HEK293 (cell line): ENCODE measurements around the gene GARIN5B.

Experiments used
- GLI2 ChIP-seq: fragments of 450-650 bp; formaldehyde crosslinking; IDR thresholded peaks from 2 replicates; pipeline ENCODE4; 2017; ENCODE audit warnings: missing biosample characterization, missing genetic modification characterization, low read depth, borderline replicate concordance
- GLI4 ChIP-seq: fragments of 450-650 bp; formaldehyde crosslinking; IDR thresholded peaks from 2 replicates; pipeline ENCODE4 v1.5.1; 2016; ENCODE audit warnings: missing biosample characterization, missing genetic modification characterization
- HOXD13 ChIP-seq: sonication (generic); formaldehyde crosslinking; IDR thresholded peaks from 2 replicates; pipeline ENCODE4 v1.8.0; 2022; ENCODE audit warnings: missing genetic modification reagents, borderline replicate concordance
- IKZF3 ChIP-seq: fragments of 450-650 bp; IDR thresholded peaks from 2 replicates; pipeline ENCODE4 v1.5.0; 2018; ENCODE audit warnings: missing biosample characterization, mild to moderate bottlenecking, missing genetic modification characterization, moderate library complexity
- KLF8 ChIP-seq: fragments of 450-650 bp; formaldehyde crosslinking; IDR thresholded peaks from 2 replicates; pipeline ENCODE4 v1.5.1; 2016; ENCODE audit warnings: missing biosample characterization, missing genetic modification characterization
- OVOL3 ChIP-seq: fragments of 450-650 bp; formaldehyde crosslinking; IDR thresholded peaks from 2 replicates; pipeline ENCODE4 v1.5.1; 2016; ENCODE audit warnings: missing biosample characterization, missing genetic modification characterization
- WT1 ChIP-seq: fragments of 450-650 bp; formaldehyde crosslinking; IDR thresholded peaks from 2 replicates; pipeline ENCODE4 v1.5.1; 2016; ENCODE audit warnings: missing biosample characterization, missing genetic modification characterization
- ZFP69B ChIP-seq: fragments of 450-650 bp; formaldehyde crosslinking; IDR thresholded peaks from 2 replicates; pipeline ENCODE4 v1.5.1; 2016; ENCODE audit warnings: missing biosample characterization, missing genetic modification characterization
- ZNF114 ChIP-seq: fragments of 450-650 bp; formaldehyde crosslinking; IDR thresholded peaks from 2 replicates; pipeline ENCODE4 v1.5.0; 2017; ENCODE audit warnings: missing biosample characterization, missing genetic modification characterization
- ZNF157 ChIP-seq: fragments of 450-650 bp; formaldehyde crosslinking; IDR thresholded peaks from 2 replicates; pipeline ENCODE4 v1.5.1; 2016; ENCODE audit warnings: missing biosample characterization, missing genetic modification characterization
- ZNF221 ChIP-seq: fragments of 450-650 bp; formaldehyde crosslinking; IDR thresholded peaks from 2 replicates; pipeline ENCODE4 v1.5.1; 2017; ENCODE audit warnings: missing biosample characterization, missing genetic modification characterization, borderline replicate concordance
- ZNF23 ChIP-seq: fragments of 450-650 bp; formaldehyde crosslinking; IDR thresholded peaks from 2 replicates; pipeline ENCODE4 v1.5.1; 2016; ENCODE audit warnings: missing biosample characterization, missing genetic modification characterization, borderline replicate concordance
- ZNF24 ChIP-seq: fragments of 450-650 bp; formaldehyde crosslinking; IDR thresholded peaks from 2 replicates; pipeline ENCODE4 v1.5.1; 2016; ENCODE audit warnings: missing biosample characterization, missing genetic modification characterization
- ZNF274 ChIP-seq, 2 experiments: fragments of 200-500 bp in 1 of 2; fragments of 450-650 bp in 1 of 2; sonication (Bioruptor generic) in 1 of 2; formaldehyde crosslinking in 1 of 2; IDR thresholded peaks; 2 replicates each; pipeline versions ENCODE4 v1.5.1 to v1.6.1; 2014 to 2016; ENCODE audit warnings: borderline replicate concordance in 1 of 2, inconsistent platforms in 1 of 2, low read length in 1 of 2, missing biosample characterization in 1 of 2, missing genetic modification characterization in 1 of 2
- ZNF311 ChIP-seq: fragments of 450-650 bp; formaldehyde crosslinking; IDR thresholded peaks from 2 replicates; pipeline ENCODE4 v1.5.1; 2017; ENCODE audit warnings: missing biosample characterization, missing genetic modification characterization, borderline replicate concordance
- ZNF350 ChIP-seq: fragments of 450-650 bp; formaldehyde crosslinking; IDR thresholded peaks from 2 replicates; pipeline ENCODE4 v1.5.0; 2017; ENCODE audit warnings: missing biosample characterization, mild to moderate bottlenecking, missing genetic modification characterization
- ZNF423 ChIP-seq: fragments of 450-650 bp; formaldehyde crosslinking; IDR thresholded peaks from 2 replicates; pipeline ENCODE4 v1.5.1; 2016; ENCODE audit warnings: missing biosample characterization, missing genetic modification characterization
- ZNF426 ChIP-seq: fragments of 450-650 bp; formaldehyde crosslinking; IDR thresholded peaks from 2 replicates; pipeline ENCODE4 v1.5.1; 2017; ENCODE audit warnings: missing biosample characterization, missing genetic modification characterization, mild to moderate bottlenecking, inconsistent platforms, moderate library complexity
- ZNF473 ChIP-seq: fragments of 450-650 bp; formaldehyde crosslinking; IDR thresholded peaks from 2 replicates; pipeline ENCODE4 v1.5.1; 2017; ENCODE audit warnings: missing biosample characterization, missing genetic modification characterization
- ZNF510 ChIP-seq: fragments of 450-650 bp; formaldehyde crosslinking; IDR thresholded peaks from 2 replicates; pipeline ENCODE4 v1.5.1; 2018; ENCODE audit warnings: mild to moderate bottlenecking, missing genetic modification characterization, missing biosample characterization; ENCODE audit not compliant: insufficient replicate concordance
- ZNF514 ChIP-seq: fragments of 450-650 bp; formaldehyde crosslinking; IDR thresholded peaks from 2 replicates; pipeline ENCODE4 v1.5.1; 2016; ENCODE audit warnings: missing biosample characterization, missing genetic modification characterization
- ZNF521 ChIP-seq: fragments of 450-650 bp; formaldehyde crosslinking; IDR thresholded peaks from 2 replicates; pipeline ENCODE4 v1.5.1; 2017; ENCODE audit warnings: missing biosample characterization, mild to moderate bottlenecking, missing genetic modification characterization
- ZNF549 ChIP-seq: fragments of 450-650 bp; IDR thresholded peaks from 2 replicates; pipeline ENCODE4 v1.5.1; 2018; ENCODE audit warnings: missing biosample characterization, missing genetic modification characterization, mild to moderate bottlenecking, inconsistent platforms, moderate library complexity
- ZNF571 ChIP-seq: fragments of 450-650 bp; formaldehyde crosslinking; IDR thresholded peaks from 2 replicates; pipeline ENCODE4 v1.5.0; 2017; ENCODE audit warnings: missing biosample characterization, missing genetic modification characterization
- ZNF658 ChIP-seq: fragments of 450-650 bp; formaldehyde crosslinking; IDR thresholded peaks from 2 replicates; pipeline ENCODE4; 2016; ENCODE audit warnings: missing biosample characterization, missing genetic modification characterization
- ZNF777 ChIP-seq: fragments of 450-650 bp; formaldehyde crosslinking; IDR thresholded peaks from 2 replicates; pipeline ENCODE4 v1.5.1; 2017; ENCODE audit warnings: missing biosample characterization, missing genetic modification characterization, borderline replicate concordance
- ZNF830 ChIP-seq: fragments of 450-650 bp; IDR thresholded peaks from 2 replicates; pipeline ENCODE4 v1.5.0; 2018; ENCODE audit warnings: missing biosample characterization, missing genetic modification characterization, low read depth, mild to moderate bottlenecking, moderate library complexity
- ZNF837 ChIP-seq: fragments of 450-650 bp; formaldehyde crosslinking; IDR thresholded peaks from 2 replicates; pipeline ENCODE4 v1.5.1; 2016; ENCODE audit warnings: missing biosample characterization, missing genetic modification characterization
- TF ChIP-seq, protein P1 (sequence below): sonication (generic); formaldehyde crosslinking; IDR thresholded peaks from 2 replicates; pipeline ENCODE4 v1.8.1; 2022; ENCODE audit warnings: mild to moderate bottlenecking, moderate library complexity, missing genetic modification reagents
- TF ChIP-seq, protein P2 (sequence below): fragments of 450-650 bp; IDR thresholded peaks from 2 replicates; pipeline ENCODE4 v1.5.1; 2018; ENCODE audit warnings: missing biosample characterization, missing genetic modification characterization
- TF ChIP-seq, protein P3 (sequence below): fragments of 450-650 bp; formaldehyde crosslinking; IDR thresholded peaks from 2 replicates; pipeline ENCODE4 v1.5.0; 2017; ENCODE audit warnings: missing biosample characterization, missing genetic modification characterization, borderline replicate concordance
- TF ChIP-seq, protein P4 (sequence below): fragments of 450-650 bp; formaldehyde crosslinking; IDR thresholded peaks from 2 replicates; pipeline ENCODE4 v1.5.1; 2016; ENCODE audit warnings: missing biosample characterization, missing genetic modification characterization, borderline replicate concordance

The GARIN5B gene

DNA sequence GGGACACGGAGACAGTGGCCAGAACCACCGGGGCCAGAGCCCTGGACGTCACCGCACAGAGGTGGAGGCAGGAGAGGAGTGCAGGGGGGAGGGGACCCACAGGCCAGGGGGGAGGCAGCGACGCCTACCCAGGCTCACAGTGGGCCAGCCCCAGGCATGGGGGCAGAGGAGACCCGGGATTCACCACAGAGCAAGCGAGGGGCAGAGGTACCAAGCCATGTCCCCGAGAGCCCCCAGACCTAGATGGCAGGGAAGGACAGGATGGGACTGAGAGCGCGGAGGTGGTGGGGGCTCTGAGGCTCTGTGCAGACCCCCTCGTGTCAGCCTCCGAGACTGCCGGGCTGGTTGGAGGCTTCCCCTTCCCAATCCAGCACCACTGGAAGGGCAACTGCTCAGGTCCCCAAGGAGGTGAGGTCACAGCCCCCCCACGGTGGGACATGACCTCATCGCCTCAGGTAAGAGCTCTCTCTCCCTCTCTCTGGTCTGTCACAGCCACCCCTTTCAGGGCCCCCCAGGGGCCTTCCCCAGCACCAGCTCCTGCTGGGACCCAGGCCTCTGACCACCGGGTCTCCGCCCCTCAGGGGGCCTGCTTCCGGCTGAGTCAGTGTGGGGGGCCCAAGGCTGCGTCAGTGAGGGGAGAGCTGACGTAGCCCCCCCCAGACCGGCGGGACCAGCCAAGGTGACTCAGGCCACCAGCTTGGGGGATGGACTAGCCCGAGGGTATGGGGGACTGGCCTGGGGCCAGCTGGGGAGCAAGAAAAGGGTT is 9.4 kb upstream of the GARIN5B start (continued):
- TF ChIP-seq ZNF426 (no peak), KLF8 (tag by site-specific recombination) (no peak), ZNF777 (tag by site-specific recombination) (no peak), ZNF157 (tag by site-specific recombination) (no peak), ZNF350 (tag by site-specific recombination) (no peak), ZNF24 (0 out of 2 replicates have a peak, but pooled peaks have one; percentile 18), ZNF473 (no peak), ZNF549 (tag by site-specific recombination) (no peak), ZFP69B (tag by site-specific recombination) (no peak), ZNF221 (tag by site-specific recombination) (no peak), ZNF510 (no peak), ZNF830 (tag by site-specific recombination) (no peak), GLI2 (no peak), ZNF114 (tag by site-specific recombination) (no peak), ZNF423 (tag by site-specific recombination) (no peak), ZNF658 (tag by site-specific recombination) (no peak), ZNF571 (no peak), ZNF521 (tag by site-specific recombination) (no peak), HOXD13 (CRISPR knock-in tag) (no peak), GLI4 (tag by site-specific recombination) (no peak), OVOL3 (no peak), ZNF514 (no peak), ZNF311 (tag by site-specific recombination) (no peak), IKZF3 (tag by site-specific recombination) (peak; percentile 65; the same call in 1 of the 2 replicates), ZNF837 (tag by site-specific recombination) (no peak), ZNF23 (tag by site-specific recombination) (no peak), WT1 (tag by site-specific recombination) (no peak), ZNF274 (IDR thresholded peaks at IDR 0.05; ENCODE audit: low read length) (no peak), ZNF274 (tag by site-specific recombination; IDR thresholded peaks at IDR 0.05; ENCODE audit: borderline replicate concordance) (no peak)
- TF ChIP-seq, protein P1, sequence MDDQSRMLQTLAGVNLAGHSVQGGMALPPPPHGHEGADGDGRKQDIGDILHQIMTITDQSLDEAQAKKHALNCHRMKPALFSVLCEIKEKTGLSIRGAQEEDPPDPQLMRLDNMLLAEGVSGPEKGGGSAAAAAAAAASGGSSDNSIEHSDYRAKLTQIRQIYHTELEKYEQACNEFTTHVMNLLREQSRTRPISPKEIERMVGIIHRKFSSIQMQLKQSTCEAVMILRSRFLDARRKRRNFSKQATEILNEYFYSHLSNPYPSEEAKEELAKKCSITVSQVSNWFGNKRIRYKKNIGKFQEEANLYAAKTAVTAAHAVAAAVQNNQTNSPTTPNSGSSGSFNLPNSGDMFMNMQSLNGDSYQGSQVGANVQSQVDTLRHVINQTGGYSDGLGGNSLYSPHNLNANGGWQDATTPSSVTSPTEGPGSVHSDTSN (CRISPR knock-in tag): no peak
- TF ChIP-seq, protein P2, sequence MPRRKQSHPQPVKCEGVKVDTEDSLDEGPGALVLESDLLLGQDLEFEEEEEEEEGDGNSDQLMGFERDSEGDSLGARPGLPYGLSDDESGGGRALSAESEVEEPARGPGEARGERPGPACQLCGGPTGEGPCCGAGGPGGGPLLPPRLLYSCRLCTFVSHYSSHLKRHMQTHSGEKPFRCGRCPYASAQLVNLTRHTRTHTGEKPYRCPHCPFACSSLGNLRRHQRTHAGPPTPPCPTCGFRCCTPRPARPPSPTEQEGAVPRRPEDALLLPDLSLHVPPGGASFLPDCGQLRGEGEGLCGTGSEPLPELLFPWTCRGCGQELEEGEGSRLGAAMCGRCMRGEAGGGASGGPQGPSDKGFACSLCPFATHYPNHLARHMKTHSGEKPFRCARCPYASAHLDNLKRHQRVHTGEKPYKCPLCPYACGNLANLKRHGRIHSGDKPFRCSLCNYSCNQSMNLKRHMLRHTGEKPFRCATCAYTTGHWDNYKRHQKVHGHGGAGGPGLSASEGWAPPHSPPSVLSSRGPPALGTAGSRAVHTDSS (tag by site-specific recombination): no peak
- TF ChIP-seq, protein P3, sequence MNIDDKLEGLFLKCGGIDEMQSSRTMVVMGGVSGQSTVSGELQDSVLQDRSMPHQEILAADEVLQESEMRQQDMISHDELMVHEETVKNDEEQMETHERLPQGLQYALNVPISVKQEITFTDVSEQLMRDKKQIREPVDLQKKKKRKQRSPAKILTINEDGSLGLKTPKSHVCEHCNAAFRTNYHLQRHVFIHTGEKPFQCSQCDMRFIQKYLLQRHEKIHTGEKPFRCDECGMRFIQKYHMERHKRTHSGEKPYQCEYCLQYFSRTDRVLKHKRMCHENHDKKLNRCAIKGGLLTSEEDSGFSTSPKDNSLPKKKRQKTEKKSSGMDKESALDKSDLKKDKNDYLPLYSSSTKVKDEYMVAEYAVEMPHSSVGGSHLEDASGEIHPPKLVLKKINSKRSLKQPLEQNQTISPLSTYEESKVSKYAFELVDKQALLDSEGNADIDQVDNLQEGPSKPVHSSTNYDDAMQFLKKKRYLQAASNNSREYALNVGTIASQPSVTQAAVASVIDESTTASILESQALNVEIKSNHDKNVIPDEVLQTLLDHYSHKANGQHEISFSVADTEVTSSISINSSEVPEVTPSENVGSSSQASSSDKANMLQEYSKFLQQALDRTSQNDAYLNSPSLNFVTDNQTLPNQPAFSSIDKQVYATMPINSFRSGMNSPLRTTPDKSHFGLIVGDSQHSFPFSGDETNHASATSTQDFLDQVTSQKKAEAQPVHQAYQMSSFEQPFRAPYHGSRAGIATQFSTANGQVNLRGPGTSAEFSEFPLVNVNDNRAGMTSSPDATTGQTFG: no peak
- TF ChIP-seq, protein P4, sequence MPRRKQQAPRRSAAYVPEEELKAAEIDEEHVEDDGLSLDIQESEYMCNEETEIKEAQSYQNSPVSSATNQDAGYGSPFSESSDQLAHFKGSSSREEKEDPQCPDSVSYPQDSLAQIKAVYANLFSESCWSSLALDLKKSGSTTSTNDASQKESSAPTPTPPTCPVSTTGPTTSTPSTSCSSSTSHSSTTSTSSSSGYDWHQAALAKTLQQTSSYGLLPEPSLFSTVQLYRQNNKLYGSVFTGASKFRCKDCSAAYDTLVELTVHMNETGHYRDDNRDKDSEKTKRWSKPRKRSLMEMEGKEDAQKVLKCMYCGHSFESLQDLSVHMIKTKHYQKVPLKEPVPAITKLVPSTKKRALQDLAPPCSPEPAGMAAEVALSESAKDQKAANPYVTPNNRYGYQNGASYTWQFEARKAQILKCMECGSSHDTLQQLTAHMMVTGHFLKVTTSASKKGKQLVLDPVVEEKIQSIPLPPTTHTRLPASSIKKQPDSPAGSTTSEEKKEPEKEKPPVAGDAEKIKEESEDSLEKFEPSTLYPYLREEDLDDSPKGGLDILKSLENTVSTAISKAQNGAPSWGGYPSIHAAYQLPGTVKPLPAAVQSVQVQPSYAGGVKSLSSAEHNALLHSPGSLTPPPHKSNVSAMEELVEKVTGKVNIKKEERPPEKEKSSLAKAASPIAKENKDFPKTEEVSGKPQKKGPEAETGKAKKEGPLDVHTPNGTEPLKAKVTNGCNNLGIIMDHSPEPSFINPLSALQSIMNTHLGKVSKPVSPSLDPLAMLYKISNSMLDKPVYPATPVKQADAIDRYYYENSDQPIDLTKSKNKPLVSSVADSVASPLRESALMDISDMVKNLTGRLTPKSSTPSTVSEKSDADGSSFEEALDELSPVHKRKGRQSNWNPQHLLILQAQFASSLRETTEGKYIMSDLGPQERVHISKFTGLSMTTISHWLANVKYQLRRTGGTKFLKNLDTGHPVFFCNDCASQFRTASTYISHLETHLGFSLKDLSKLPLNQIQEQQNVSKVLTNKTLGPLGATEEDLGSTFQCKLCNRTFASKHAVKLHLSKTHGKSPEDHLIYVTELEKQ (tag by site-specific recombination): no peak
